C4-2B (cell line): Measurements from ENCODE around the gene PPFIBP1.
"Not testable (repeated sequence)": the region's sequence is repeated elsewhere in the genome, so short reads cannot be mapped to it uniquely, and the experiment has no call there.

Experiments used
- H3K27ac ChIP-seq: fragments of 450-650 bp; 2 replicates; pipeline ENCODE4 v1.5.1; 2017
- CTCF ChIP-seq: fragments of 450-650 bp; conservative IDR thresholded peaks from 2 replicates; pipeline ENCODE4 v1.5.1; 2017; ENCODE audit warnings: mild to moderate bottlenecking
- ZFX ChIP-seq: fragments of 450-650 bp; IDR thresholded peaks from 2 replicates; pipeline ENCODE4 v1.6.1; 2017

PPFIBP1 gene

DNA sequence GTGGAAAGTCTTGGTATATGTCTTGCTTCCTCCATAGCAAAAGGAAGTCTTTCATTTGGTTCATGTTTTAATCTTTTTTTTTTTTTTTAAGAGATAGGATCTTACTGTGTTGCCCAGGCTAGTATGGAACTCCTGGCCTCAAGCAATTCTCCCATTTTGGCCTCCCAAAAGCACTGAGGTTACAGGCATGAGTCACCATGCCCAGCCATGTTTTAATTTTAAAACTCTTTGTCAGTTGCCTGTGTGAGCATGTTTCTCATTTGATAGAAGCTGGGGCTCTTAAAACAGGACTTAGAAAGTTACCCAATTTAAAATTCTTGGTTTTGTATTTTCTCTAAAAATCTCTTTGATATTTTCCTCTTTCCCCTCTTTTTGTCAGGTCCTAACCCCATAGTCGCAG, 127.2 kb downstream of the PPFIBP1 start:
- peak overlapping the region; percentile 48; the same call in 1 of the 2 replicates for H3K27ac ChIP-seq
- TF ChIP-seq CTCF (no peak), ZFX (no peak)

DNA sequence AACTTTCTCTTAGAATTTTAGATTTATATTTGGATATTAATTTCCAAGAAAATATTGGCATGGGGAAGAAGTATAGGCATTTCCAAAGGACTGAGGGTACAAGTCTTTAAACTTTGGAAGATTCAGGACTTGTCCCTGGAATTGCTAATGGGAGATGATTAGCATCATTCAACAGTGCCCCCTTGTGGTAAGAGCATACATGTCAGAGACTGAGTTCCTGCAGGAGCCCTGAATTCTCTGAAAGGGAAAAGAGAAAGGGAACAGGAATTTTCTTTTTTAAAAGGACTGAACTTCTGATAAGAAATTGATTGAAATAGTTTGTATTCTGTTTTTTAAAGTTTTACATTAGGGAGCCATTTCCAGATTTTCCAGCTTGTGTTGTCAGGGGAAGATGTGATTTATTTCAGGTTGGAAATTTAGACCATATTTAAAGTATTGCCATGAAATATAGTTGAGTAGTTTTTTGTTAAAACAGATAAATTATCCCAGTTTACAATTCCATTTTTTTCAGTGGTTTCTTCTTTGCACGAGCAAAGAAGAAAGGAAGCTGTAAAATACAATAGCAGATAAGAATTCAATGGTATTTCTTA, 128.3 kb downstream of the PPFIBP1 start:
- TF ChIP-seq ZFX: no peak
- peak; percentile 94 for TF ChIP-seq CTCF
- H3K27ac ChIP-seq: no peak overlapping the region

- no peak overlapping the region for H3K27ac ChIP-seq
- TF ChIP-seq ZFX (no peak), CTCF (no peak)
These were observed 129.7 kb downstream of the PPFIBP1 start for GRCh38 chr12:27653661-27654060.

DNA sequence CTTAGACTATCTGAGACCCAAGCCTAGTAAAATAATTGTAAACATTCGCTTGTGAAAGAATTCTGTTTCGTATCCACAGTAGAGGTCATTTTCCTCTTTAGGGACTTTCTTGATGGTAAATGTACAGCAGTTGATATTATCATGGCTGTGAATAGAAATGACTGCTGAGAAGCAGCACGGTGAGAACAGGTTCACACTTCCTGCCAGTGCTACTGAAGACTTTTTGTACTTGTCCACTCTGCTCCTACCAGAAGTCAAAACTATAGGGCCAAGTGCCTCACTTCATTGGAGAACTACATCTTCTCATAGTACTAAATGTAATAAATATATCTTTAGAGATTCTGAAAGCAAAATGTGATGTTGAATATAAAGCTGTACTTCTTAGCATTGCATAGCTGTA, 131.5 kb downstream of the PPFIBP1 start:
- not testable (repeated sequence) for H3K27ac ChIP-seq

DNA sequence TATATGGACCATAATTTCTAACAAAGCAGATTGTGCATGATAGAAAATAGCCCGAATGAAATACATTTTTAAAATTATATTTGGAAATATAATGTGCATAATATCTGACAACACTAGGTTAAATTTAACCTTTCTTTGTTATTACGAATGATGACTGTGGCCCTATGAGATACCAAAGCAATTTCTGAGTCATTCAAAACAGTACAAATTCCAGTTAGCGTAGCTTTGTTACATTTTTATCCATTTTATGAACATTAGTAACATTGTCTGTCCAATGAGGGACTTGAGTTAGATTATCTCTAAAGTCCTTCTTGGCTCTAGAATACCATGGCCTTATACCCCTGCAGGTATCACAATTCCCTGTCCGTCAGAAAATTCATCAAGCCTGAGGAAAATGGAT, 133.3 kb downstream of the PPFIBP1 start:
- TF ChIP-seq ZFX: no peak
- TF ChIP-seq CTCF: no peak
- H3K27ac ChIP-seq: no peak overlapping the region

GRCh38 chr12:27665704-27666103, 141.7 kb downstream of the PPFIBP1 start:
- no peak for TF ChIP-seq CTCF
- no peak for TF ChIP-seq ZFX
- no peak overlapping the region for H3K27ac ChIP-seq

GRCh38 chr12:27666510-27666909, 142.5 kb downstream of the PPFIBP1 start:
- TF ChIP-seq ZFX (no peak), CTCF (no peak)
- H3K27ac ChIP-seq: no peak overlapping the region

DNA sequence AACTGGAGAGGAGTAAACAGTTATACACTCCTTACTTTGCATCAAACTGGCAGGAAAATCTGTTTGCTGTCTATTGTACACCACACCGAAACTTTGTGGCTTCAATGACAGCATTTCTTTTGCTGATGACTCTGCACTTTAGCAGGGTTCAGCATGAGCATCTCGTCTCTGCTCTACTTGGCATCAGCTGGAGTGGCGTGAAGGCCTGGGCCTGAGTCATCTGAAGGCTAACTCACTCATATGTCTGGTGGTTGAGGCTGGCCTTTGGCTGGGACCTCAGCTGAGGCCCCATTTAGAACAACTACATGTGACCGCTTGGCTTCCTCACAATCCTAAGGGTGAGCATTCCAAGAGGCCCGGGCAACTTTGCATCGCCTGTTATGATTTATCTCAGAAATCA, 143.5 kb downstream of the PPFIBP1 start:
- H3K27ac ChIP-seq: no peak overlapping the region
- TF ChIP-seq ZFX (no peak), CTCF (no peak)
